Measurements from ENCODE around the gene DNAJB2.
"Not testable (repeated sequence)": the region's sequence is repeated elsewhere in the genome, so short reads cannot be mapped to it uniquely, and the experiment has no call there.

The DNAJB2 gene

DNA sequence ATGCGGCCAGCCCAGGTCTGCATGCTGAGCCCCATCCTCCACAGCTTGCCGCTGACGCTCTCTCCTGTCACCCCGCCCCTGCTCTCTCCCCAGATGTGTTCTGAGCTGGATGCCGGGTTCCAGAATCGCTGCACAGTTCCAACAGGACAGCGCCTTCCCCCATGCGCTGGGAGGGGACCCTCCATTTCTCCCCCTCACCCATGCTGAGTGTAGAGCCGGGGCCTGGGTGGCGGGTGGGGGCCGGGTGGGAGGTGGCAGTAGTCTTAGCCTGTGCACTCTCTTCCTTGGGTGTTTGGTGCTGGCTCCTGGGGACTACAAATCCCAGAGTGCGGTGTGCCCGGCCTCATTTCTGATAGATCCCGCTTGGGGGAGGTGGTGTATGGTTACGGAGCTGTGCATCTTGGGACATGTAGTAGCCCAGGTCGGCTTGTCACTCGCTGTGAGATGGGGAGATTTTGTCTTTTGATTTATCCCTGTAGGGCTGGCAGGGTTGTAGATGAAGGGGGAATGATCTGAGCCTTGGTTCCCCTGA, 6.8 kb downstream of the DNAJB2 start:
- no peak for DNase-seq

DNA sequence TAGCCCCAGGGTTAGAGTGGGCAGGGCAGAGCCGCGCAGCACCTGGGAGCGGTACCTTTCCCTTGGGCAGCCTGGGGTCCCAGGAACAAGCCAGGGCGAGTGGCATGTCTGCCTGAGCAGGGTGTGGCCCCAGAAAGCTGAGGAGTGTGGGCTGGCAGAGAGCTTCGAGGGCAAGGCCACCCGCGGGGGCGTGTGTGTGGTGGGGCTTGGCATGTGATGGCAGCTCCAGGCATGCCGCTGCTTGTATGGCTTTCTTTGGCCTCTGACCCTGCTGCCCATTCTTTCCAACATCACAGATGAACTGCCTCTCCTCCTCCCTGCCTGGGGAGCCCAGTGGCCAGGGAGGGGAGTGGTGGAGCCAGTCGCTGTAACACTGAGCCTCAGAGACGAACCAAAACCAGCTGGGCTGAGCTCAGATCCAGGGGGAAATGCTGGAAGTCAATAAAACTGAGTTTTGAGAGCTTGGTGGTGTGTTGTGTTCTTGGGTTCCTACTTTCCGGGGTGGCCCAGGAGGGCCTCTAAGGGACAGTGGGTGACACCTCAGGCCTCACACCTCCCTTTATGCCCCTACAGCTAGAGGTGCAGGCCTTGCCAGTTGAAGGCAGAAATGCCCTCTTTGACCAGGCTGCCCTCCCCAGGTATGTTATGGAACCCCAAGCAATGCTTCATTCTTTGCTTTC, 7.4 kb downstream of the DNAJB2 start:
- no peak for DNase-seq

DNA sequence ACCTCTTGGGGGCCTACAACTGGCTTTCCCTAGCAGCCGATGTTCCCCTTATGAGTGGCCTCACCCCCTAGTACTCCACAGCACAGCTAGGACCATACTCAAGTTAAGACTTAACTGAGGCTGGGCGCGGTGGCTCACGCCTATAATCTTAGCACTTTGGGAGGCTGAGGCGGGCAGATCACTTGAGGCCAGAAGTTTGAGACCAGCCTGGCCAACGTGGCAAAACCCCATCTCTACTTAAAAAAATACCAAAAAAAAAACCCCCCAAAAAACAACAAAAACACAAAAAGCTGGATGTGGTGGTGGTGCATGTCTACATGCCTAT, 7.9 kb downstream of the DNAJB2 start:
- not testable (repeated sequence) for DNase-seq

DNA sequence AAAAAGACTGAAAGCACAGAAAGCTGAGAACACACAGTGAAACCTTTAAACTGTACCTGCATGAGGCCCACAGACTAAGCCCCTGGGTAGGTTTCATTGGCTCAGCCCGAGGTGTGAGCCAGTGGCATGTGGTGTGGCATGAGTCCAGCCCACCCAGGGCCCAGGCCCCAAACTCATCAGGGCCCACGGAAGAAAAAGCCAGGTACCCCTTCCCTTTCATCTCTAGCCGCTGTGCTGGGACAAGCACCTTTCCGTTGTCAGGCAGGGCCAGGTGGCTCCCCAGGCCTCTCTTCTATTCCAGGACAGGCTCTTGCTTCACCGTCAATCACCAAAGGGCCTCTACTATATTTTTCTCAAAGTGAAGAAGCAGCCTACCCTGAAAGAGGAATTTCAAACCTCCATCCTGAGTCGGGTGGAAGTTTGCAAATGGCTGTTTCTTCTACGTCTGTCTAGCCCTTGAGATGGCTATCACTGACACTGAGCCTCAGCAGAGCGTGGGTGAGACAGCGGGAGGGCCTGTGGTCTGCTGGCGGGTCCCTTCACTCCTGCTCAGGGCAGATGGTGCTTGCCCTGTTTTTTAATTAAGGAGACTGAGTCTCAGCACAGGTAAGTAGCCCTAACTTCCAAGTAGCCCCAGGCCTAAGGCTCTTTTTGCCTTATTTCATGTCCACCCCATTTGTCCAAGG, 8.6 kb downstream of the DNAJB2 start:
- no peak for DNase-seq

DNA sequence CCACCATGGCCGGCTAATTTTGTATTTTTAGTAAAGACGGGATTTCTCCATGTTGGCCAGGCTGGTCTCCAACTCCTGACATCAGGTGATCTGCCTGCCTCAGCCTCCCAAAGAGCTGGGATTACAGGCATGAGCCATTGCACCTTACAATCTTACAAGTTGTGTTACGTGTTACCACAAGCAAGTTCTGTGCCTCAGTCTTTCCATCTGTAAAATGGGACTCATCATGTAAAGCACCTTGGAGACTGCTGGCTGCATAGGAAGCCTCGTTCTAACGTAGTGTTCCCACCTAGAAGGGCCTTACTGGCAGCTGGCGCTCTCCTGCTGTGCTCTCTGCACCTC, 10.0 kb downstream of the DNAJB2 start:
- DNase-seq: no peak

DNA sequence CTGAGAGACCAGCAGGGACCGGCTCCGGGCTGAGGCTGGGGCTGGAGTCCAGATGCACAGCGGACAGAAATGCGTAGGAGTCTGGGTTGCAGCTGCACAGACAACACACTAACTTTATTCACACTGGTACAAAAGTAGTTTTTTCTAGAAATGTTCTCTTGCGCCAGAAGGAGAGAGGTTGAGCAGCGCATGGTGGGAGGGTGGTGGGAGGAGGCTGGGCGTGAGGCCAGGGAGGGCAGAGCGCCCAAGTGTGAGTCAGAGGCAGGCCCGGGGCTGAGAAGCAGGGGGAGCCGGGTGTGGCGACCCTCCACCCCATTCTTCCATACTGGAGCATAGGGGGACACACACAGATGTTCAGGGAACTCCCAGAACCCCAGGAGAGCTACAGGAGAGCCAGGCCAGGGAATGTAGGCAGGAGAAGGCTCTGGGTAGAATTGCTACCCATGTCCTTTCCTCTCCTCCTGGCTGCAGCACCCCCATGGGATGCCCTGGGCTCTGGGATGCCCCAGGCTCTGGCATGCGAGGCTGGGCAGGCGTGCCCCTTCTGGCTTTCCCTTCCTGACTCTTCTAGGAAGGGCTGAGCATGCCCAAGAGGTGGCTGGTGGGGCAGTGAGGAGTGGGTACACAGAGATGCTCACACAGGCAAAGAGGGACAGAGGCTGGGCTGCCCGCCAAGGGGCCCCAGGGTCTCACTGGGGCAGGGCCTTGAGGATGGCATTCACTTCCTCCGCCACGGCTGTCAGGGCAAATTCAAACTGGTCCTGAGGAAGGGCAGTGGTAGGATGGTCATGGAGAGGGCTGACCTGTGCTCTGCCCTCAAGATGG, 10.6 kb downstream of the DNAJB2 start:
- no peak for DNase-seq

DNA sequence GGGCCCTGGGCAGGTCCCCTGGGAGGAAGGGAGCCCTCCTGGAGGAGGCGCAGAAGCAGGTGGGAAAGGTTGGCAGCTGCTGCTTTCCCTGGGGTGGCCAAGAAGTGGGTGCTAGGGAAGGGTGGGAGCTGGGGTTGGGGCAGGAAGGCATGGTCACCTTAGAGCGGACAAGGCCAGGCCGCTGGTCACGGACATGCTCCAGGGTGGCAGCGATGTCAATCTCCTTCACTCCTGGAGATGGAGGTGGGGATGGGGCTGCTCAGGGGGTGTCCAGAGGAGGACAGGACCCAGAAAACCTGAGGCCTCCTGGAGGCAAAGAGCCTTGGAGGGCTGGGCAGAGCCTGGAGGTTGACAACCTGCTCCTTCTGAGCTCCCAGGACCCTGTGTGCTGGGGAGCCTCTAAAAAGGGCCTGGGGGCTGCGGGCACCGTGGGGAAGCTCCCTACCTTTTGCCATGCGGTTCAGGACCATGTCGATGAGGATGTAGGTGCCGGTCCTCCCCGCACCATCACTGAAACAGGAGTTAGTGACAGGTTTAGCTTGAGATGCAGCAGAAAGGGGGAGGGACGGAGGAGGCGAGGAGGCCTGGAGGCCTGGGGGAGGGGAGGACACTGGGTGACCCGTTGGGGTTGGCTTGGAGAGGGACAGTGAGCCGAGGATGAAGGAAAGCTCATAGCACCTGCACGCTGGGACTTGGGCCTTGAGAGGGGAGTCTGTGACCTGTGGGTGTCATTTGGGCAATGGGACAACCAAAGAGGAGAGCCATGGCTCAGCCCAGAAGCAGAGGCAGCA, 11.4 kb downstream of the DNAJB2 start:
- DNase-seq: no peak

DNA sequence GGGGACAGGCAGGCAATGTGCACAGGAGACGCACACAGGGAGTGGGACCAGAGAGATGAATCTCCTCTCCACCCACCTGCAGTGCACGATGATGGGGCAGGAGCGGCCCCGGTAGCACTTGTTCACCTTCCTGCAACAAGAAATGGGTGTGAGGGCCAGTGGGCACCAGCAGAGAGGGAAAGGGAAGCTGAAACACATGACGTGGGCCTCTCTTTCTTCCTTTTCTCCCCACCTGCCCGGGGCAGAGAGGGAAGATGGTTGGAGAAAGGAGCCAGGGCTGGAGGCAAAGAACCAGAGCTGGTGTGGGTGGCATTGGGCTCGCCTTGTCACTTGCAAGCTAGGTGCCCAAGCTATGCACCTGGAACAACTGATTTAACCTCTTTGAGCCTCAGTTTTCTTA, 12.2 kb downstream of the DNAJB2 start:
- no peak for DNase-seq

DNA sequence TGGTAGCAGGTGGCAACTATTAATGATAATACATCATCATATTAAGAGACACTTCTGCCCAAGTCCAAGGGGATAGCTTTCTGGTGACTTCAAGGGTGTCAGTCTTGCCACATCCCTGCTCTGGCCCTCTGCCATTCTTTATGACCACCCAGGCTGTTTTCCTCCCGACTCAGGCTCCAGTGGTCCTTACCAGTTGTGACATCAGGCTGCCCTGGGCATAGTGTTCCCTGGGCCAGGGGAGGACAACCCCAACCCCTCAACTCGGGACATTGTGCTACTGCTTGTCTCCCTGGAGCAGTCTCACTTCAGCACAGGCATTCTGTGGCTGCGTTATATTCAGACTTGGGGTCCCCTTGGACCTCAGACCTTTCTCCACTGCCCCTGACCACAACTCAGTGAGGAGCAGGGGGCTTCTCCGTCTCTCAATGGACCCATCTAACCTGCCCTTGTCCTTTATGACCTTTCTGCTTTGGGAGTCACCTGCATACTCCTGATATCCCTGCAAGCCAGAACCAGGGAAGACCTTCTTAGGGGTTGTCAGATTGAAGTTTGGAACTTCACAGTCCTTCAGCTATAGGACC, 12.8 kb downstream of the DNAJB2 start:
- DNase-seq: no peak

DNA sequence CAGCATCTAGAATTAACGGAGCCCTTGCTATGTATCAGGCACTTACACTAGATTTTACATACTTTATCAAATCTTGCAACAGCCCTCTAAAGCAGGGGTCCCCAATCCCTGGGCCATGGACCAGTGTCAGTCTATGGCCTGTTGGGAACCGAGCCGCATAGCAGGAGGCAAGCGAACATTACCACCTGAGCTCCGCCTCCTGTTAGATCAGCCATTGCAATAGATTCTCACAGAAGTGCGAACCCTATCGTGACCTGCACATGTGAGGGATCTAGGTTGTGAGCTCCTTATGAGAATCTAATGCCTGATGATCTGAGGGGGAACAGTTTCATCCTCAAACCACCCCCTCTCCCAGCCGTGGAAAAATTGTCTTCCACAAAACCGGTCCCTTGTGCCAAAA, 13.4 kb downstream of the DNAJB2 start:
- no peak for DNase-seq

DNA sequence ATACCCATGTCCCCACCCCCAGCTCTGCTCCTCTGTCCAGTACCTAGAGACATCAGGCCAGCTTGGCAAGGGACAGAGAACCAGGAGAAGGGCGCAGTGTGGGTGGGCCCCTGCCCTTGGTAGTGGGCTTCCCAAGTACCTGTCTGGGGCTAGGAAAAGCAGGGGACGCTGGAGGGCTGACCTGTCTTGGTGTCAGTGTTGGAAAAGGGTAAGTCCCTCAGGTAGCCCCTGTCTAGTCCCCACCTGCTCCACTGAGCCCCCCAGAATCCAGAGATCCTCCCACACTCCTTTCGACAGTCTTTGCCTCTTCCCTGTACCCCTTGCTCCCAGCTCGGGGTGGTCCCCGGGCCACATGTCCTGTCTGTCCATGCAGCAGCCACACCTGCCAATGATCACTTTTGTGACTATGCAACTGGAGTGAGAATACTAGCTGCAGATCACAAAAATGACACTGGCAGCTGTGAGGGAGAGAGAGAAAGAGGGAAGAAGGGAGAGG, 14.6 kb downstream of the DNAJB2 start:
- DNase-seq: no peak

DNA sequence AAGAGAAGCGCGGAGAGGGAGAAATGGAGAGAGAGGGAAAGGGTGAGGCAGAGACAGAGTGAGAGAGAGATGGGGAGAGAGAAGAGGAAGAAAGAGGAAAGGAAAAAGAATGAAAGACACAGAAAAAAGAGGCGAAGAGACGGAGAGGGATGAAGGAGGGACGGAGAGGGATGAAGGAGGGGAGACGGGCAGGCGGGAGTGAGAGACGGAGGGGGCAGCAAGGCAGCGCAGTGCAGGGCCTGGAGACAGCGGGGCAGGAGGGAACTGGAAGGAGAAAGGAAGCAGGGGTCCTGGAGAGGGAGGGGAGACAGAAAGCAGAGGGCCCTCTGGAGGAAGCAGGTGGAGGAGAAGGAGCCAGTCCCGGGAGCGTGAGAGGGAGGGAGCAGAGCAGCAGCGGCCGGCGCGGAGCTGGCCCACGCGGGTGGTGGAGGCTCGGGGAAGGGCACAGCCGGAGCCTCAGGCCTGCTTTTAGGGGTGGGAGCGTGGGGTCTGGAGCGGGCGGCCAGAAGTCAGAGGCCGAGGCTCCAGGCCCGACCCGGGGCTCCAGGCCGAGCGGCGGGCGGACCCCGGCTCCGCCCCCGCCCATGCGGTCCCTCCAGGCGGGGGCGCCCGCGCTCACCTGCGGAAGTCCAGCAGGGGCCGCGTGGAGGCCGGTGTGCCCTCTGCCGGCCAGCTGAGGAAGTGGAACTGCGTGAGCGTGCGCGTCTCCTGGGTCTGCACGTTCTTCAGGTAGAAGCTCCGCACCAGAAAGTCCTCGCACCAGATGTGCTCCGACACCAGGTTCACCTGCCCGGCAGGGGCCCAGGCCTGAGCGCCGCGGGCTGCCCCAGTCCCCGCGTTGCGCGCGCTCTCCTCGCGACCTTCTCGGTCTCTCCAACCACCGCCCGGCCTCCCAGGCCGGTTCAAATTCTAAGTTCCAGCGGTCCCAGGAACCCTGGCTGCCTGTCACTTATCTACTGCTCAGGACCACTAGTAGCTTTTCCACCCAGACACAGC, 15.5 kb downstream of the DNAJB2 start:
- peak; percentile 90 to 93 for DNase-seq

DNA sequence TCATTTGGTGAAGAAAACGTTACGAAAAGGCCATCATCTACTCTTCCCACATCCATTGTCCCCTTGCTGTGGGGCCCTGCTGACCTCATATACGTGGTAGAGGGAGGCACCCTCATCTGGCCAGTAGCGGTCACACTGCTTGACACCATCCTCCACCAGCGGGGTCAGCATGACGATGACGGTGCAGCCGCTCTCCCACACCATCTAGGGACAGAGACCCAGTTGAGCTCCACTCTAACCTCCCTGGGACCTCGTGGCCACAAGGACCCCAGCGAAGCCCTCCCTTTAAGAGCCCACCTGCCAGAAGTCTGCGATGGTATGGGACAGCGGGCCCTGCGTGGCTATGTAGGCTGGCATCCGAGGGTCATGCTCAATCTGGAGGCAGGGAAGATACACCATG, 17.0 kb downstream of the DNAJB2 start:
- no peak for DNase-seq

DNA sequence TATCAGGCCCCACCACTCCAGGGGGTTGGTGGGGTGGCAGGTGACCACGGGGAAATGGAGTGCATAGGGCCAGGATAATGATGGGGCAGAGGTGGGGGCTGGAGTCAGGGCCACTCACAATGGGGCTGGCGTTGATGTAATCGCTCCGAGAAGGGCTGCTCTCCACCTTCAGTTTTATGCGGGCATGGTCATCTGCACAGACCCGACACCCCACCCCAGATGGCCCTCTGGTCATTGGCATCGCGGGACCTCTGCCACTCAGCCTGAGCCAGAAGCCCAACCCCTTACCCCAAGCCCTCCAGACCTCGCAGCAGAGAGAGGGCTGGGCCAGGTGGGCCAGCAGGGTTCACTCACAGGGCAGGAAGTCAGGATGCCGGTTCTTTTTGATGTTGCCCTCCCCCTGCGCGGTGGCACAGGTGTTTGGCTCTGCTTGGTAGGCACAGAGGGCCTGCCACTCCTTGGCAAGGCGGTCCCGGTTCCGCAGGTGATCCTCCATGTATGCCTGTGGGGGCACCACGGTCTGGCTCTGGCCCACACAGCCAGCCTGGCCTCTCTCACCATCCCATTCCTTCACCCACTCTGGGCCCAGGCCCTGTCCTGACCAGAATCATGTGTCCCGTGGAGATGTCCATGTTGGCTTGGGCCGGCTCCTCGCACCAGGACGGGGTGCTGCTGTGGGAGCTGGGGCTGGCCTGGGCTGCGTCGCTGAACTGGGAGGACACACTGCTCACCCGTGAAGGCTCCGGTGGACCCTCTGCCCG, 17.6 kb downstream of the DNAJB2 start:
- no peak for DNase-seq

DNA sequence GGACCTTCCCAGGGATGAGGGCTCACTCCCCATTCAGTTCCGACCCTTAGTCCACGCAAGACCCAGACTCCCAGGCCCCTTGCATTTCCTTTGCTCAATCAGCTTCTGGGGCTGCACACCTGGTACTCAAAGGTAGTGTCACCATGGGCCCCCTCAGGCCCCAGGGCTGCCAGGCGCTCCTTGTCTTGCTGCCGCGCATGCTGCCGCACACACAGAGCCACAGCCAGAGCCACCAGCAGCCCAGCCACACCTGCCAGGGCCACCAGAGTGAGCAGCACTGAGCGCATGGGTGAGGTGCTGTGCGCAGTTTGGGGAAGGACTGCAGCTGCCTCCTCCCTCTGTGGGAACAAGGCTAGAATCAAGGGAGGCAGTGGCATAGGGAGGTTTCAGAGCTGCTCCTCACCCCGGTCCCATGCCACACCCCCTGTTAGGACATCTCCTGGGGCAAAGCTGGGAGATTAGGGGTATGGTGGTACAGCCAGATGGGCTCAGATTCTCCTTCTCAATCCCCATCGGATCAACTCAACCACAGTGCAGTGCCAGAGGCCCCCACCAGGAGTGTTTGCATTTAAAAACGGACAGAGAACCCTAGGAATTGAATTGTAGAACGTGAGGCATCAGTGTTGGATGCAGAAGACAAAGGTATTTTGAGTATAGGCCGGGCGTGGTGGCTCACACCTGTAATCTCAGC, 18.7 kb downstream of the DNAJB2 start:
- no peak for DNase-seq

DNA sequence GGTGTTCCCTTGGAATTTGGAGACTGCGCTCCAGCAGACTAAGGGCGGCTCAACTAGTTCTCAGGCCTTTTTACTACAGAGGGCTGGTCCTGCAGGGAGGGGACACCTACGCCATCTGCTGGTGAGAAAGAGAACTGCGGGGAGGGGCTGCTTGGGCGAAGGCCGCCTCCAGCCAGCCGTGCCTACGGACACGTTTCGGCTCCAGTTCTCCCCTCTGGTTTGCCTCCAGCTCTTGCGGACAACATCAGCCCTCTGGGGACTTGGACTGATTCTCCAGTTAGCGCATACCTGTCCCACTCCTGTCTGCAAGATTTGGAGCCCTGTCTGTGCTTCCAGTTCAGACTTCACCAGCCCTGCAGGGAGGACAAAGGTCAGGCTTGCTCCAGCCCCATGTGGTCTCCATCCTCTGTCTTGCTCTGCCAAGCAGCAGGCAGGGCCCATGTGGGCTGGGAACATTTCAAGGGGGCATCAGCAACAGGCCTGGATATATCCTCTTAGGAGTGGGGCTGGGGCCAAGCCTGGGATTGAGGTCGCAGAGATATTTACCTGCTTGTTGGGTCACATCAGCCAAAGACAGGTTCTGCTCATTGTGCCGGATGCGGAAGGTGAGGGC, 19.7 kb downstream of the DNAJB2 start:
- peak; percentile 81 to 89 for DNase-seq

DNA sequence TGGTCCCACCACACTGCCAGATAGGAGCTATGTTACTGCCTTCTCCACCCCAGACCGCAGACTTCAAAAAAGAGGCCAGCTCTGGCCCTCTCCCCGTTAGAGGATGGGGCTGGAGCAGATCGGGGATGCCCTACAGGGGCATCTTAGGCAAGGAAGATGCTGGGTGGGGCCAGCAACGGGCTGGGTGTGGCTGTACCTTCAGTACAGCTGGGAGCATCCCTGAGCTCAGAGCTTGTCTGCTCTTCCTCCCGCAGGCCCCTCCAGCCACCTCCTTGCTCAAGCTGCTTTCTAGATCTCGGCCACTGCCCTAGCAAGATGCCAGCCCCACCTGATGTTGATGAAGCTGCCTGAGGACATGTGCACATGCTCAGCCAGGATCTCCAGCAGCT, 20.2 kb downstream of the DNAJB2 start:
- DNase-seq: no peak

DNA sequence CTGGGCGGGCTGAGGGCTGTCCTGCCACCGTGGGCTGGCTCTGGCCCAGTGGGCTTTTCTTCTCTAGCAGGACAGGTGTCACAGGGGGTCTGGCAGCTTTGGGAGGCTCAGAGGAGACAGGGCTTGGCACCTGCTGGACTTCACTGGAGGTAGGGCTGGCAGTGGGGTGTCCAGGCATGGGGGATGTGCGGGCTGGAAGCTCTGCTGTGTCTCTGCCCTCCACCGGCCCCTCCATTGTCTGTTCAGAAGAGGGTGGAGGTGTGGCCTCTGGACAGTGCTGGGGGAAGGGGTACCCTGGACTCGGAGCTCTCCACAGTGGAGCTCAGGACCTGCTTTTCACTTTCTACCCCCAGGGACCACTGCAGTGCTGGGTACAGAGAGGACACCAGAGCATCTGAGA, 20.9 kb downstream of the DNAJB2 start:
- no peak for DNase-seq

DNA sequence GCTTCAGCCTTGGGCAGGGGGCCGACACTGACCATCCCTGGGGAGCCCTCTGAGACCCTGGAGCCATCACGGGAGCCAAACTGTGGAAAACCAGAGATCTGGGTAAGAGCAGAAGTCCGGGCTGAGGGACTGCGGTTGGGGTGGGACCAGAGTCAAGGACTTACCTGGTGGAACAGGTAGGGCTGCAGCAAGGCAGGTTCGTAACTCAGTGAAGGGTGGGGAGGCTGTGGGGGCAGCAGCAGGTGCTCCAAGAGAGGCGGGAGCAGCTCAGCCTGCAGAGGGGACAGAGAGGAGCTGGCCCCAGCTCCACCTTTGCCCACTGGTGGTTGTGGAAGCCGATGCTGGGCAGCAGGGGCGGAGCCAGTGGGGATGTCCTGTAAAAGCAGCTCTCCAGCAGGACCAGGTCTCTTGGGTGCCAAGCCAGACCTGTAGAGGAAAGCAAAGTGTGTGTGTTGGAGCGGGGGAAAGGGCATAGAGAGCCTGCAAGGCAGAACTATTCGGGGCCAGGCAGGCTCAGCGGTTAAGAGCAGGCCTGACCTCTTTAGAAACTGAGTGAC, 23.3 kb downstream of the DNAJB2 start:
- no peak for DNase-seq

Measured in CD4-positive, alpha-beta T cell treated with Interferon alpha-2 for 1 hour (primary cell).